C4-2B (cell line): ENCODE measurements around the gene CREB5.

ENCODE experiments used
- ZFX ChIP-seq: fragments of 450-650 bp; IDR thresholded peaks from 2 replicates; pipeline ENCODE4 v1.6.1; 2017
- TF ChIP-seq, protein P1 (sequence below): fragments of 450-650 bp; conservative IDR thresholded peaks from 2 replicates; pipeline ENCODE4 v1.5.1; 2017; ENCODE audit warnings: mild to moderate bottlenecking

DNA sequence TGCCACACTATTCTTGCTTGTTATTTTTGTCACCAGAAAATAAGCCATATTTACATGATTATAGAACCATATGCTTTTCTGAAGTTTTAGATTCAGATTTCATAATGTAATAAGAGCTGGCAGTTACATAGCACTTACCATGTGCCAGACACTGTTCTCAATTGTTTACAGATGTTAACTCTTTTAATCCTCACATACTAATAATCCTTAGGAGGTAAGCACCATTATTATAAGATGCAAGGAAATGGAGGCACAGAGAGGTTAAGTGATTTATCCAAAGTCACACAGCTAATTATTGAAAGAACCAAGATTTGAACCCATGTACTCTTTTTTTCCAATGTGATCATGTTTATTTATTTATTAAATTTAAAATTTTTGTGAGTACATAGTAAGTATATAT lies 57.2 kb downstream of the CREB5 start:
- TF ChIP-seq, protein P1, sequence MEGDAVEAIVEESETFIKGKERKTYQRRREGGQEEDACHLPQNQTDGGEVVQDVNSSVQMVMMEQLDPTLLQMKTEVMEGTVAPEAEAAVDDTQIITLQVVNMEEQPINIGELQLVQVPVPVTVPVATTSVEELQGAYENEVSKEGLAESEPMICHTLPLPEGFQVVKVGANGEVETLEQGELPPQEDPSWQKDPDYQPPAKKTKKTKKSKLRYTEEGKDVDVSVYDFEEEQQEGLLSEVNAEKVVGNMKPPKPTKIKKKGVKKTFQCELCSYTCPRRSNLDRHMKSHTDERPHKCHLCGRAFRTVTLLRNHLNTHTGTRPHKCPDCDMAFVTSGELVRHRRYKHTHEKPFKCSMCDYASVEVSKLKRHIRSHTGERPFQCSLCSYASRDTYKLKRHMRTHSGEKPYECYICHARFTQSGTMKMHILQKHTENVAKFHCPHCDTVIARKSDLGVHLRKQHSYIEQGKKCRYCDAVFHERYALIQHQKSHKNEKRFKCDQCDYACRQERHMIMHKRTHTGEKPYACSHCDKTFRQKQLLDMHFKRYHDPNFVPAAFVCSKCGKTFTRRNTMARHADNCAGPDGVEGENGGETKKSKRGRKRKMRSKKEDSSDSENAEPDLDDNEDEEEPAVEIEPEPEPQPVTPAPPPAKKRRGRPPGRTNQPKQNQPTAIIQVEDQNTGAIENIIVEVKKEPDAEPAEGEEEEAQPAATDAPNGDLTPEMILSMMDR = no peak
- no peak for TF ChIP-seq ZFX
